ENCODE results near the gene NIPBL.
"Not testable (repeated sequence)": the region's sequence is repeated elsewhere in the genome, so short reads cannot be mapped to it uniquely, and the experiment has no call there.

NIPBL gene

GRCh38 chr5:36876299-36876964 is at the start of gene NIPBL:
Gene NIPBL, plus strand, starts transcription at chr5:36876769. Its CDS starts 76,928 bp downstream, at chr5:36953697.
- peak; percentile 87 to 90 for DNase-seq

GRCh38 chr5:36832274-36832673 is 44.3 kb upstream of the NIPBL start:
- DNase-seq, result no peak

- DNase-seq, result no peak
Measured at GRCh38 chr5:36836831-36837230, 39.7 kb upstream of the NIPBL start.

GRCh38 chr5:36839489-36840476 is 36.8 kb upstream of the NIPBL start:
- DNase-seq, result no peak

GRCh38 chr5:36841677-36842076 is 34.9 kb upstream of the NIPBL start:
- no peak for DNase-seq

GRCh38 chr5:36842087-36842486 is 34.5 kb upstream of the NIPBL start:
- DNase-seq, result no peak

- DNase-seq, result no peak
Measured at GRCh38 chr5:36844305-36844704, 32.3 kb upstream of the NIPBL start.

GRCh38 chr5:36848545-36848944 is 28.0 kb upstream of the NIPBL start:
- DNase-seq, result not testable (repeated sequence)

GRCh38 chr5:36852903-36853302 is 23.7 kb upstream of the NIPBL start:
- DNase-seq, result not testable (repeated sequence)

- no peak for DNase-seq
Measured at GRCh38 chr5:36854402-36855140, 22.0 kb upstream of the NIPBL start.

GRCh38 chr5:36855141-36855495 is 21.5 kb upstream of the NIPBL start:
- DNase-seq, result no peak

GRCh38 chr5:36861871-36862270 is 14.7 kb upstream of the NIPBL start:
- DNase-seq, result no peak

GRCh38 chr5:36870399-36871040 is 6.0 kb upstream of the NIPBL start:
- no peak for DNase-seq

GRCh38 chr5:36874465-36874864 is 2.1 kb upstream of the NIPBL start:
- DNase-seq, result no peak

GRCh38 chr5:36875051-36875789 is 1.3 kb upstream of the NIPBL start:
- peak; percentile 59 to 65 for DNase-seq

GRCh38 chr5:36875790-36876298 is 725 bp upstream of the NIPBL start:
- DNase-seq, result peak; percentile 68 to 74

- peak; percentile 57 to 59 for DNase-seq
Measured at GRCh38 chr5:36876965-36877666, 547 bp downstream of the NIPBL start.

- DNase-seq, result no peak
Measured at GRCh38 chr5:36877667-36878391, 1.3 kb downstream of the NIPBL start.

GRCh38 chr5:36878392-36879082 is 2.0 kb downstream of the NIPBL start:
- no peak for DNase-seq
